Measurements from ENCODE around the gene SETBP1.
A peak's percentile ranks its signal among the peaks of the same experiment; 100 is the strongest.

SETBP1 gene

GRCh38 chr18:44950685-44951195, 270.1 kb downstream of the SETBP1 start:
- no peak for DNase-seq

GRCh38 chr18:44951748-44952147, 271.1 kb downstream of the SETBP1 start:
- DNase-seq = no peak

GRCh38 chr18:44954257-44954656, 273.6 kb downstream of the SETBP1 start:
- no peak for DNase-seq

- DNase-seq = no peak
Observed at GRCh38 chr18:44955825-44956224, 275.1 kb downstream of the SETBP1 start.

- DNase-seq = no peak
Observed at GRCh38 chr18:44957025-44957424, 276.3 kb downstream of the SETBP1 start.

GRCh38 chr18:44957461-44957860, 276.8 kb downstream of the SETBP1 start:
- no peak for DNase-seq

GRCh38 chr18:44958040-44958439, 277.4 kb downstream of the SETBP1 start:
- no peak for DNase-seq

- DNase-seq = no peak
Observed at GRCh38 chr18:44958455-44958854, 277.8 kb downstream of the SETBP1 start.

GRCh38 chr18:44959013-44959412, 278.3 kb downstream of the SETBP1 start:
- DNase-seq = no peak

- DNase-seq = no peak
Observed at GRCh38 chr18:44960580-44960979, 279.9 kb downstream of the SETBP1 start.

- DNase-seq = no peak
Observed at GRCh38 chr18:44961288-44961995, 280.8 kb downstream of the SETBP1 start.

- no peak for DNase-seq
Observed at GRCh38 chr18:44967599-44967998, 286.9 kb downstream of the SETBP1 start.

GRCh38 chr18:44968336-44968735, 287.6 kb downstream of the SETBP1 start:
- no peak for DNase-seq

GRCh38 chr18:44969214-44969795, 288.6 kb downstream of the SETBP1 start:
- DNase-seq = no peak

GRCh38 chr18:44973282-44973681, 292.6 kb downstream of the SETBP1 start:
- no peak for DNase-seq

GRCh38 chr18:44974174-44974573, 293.5 kb downstream of the SETBP1 start:
- DNase-seq = no peak

GRCh38 chr18:44977856-44978255, 297.2 kb downstream of the SETBP1 start:
- no peak for DNase-seq

GRCh38 chr18:44979748-44980147, 299.1 kb downstream of the SETBP1 start:
- no peak for DNase-seq

- peak; percentile 54 for DNase-seq
Observed at GRCh38 chr18:44981121-44981520, 300.4 kb downstream of the SETBP1 start.

GRCh38 chr18:44986933-44987332, 306.2 kb downstream of the SETBP1 start:
- DNase-seq = no peak

GRCh38 chr18:44987371-44987770, 306.7 kb downstream of the SETBP1 start:
- no peak for DNase-seq

GRCh38 chr18:44988821-44989587, 308.3 kb downstream of the SETBP1 start:
- DNase-seq = no peak

GRCh38 chr18:44996261-44996660, 315.6 kb downstream of the SETBP1 start:
- no peak for DNase-seq

GRCh38 chr18:44997174-44997573, 316.5 kb downstream of the SETBP1 start:
- no peak for DNase-seq

All from right forelimb (tissue), 1 donor.